Endothelial cell of umbilical vein (primary cell): ENCODE measurements around the gene PRMT7.

Experiments used
- CTCF ChIP-seq, 2 donors: IDR thresholded peaks; 1 replicate in 1 of 2; 2 replicates in 1 of 2; pipeline ENCODE4 v1.5.1; 2011; ENCODE audit warnings: low read length in 2 of 2, mild to moderate bottlenecking in 2 of 2, moderate library complexity in 2 of 2, control low read depth in 1 of 2, inconsistent platforms in 1 of 2, low read depth in 1 of 2; ENCODE audit not compliant: insufficient read depth in 1 of 2; ENCODE audit errors: extremely low read depth in 1 of 2
- POLR2A ChIP-seq: IDR thresholded peaks from 2 replicates; pipeline ENCODE4 v1.6.1; 2012; ENCODE audit warnings: low read depth, mild to moderate bottlenecking, control low read depth, low read length

GRCh38 chr16:68356919-68357286 lies 46.1 kb downstream of the PRMT7 start:
- TF ChIP-seq POLR2A (no peak), CTCF (IDR thresholded peaks at IDR 0.05; ENCODE audit: extremely low read depth in 1 of 2, insufficient read depth in 1 of 2, low read depth in 1 of 2, low read length in 2 of 2) (no peak)
